Measurements from ENCODE around the gene ZNF22. TPM values are rescaled to one million over a fixed set of nuclear protein-coding genes. Genes with fewer than 3 reads are reported as not detected.
A peak's percentile ranks its signal among the peaks of the same experiment; 100 is the strongest.

Gene ZNF22
- total RNA-seq, 1 donor from 2014 or later = 21.6 TPM

GRCh38 chr10:44962870-44963738 lies 37.6 kb upstream of the ZNF22 start:
- no peaks in the 10 kb centered on the region for H3K9me3 Mint-ChIP-seq (ENCODE audit: low read depth)
- H3K36me3 Mint-ChIP-seq (ENCODE audit: low read depth) = no peaks in the 10 kb centered on the region
- H3K27me3 Mint-ChIP-seq (ENCODE audit: low read depth) = no peaks in the 10 kb centered on the region
- TF ChIP-seq CTCF (IDR thresholded peaks at IDR 0.05) = peak; percentile 55
- DNase-seq (ENCODE audit: low spot score) = no peak
- peak overlapping the region; percentile 94 for H3K27ac Mint-ChIP-seq (ENCODE audit: unreplicated experiment)
- peaks cover 93% of the 10 kb centered on the region for H3K4me1 Mint-ChIP-seq (ENCODE audit: low read depth)
- H3K4me3 Mint-ChIP-seq (ENCODE audit: unreplicated experiment) = peak overlapping the region; percentile 36

- peaks cover 4% of the 10 kb centered on the region for H3K36me3 Mint-ChIP-seq (ENCODE audit: low read depth)
- no peak for TF ChIP-seq CTCF (IDR thresholded peaks at IDR 0.05)
- DNase-seq (ENCODE audit: low spot score) = no peak
- H3K9me3 Mint-ChIP-seq (ENCODE audit: low read depth) = no peaks in the 10 kb centered on the region
- peaks cover 92% of the 10 kb centered on the region for H3K4me1 Mint-ChIP-seq (ENCODE audit: low read depth)
- H3K27ac Mint-ChIP-seq (ENCODE audit: unreplicated experiment) = peak overlapping the region; percentile 94
- peak overlapping the region; percentile 49 for H3K4me3 Mint-ChIP-seq (ENCODE audit: unreplicated experiment)
- H3K27me3 Mint-ChIP-seq (ENCODE audit: low read depth) = no peaks in the 10 kb centered on the region
Observed at GRCh38 chr10:44963772-44964633, 36.7 kb upstream of the ZNF22 start.

GRCh38 chr10:44965104-44965503 lies 35.6 kb upstream of the ZNF22 start:
- Mint-ChIP-seq H3K4me1 (ENCODE audit: low read depth) (peaks cover 85% of the 10 kb centered on the region), H3K4me3 (ENCODE audit: unreplicated experiment) (no peak overlapping the region), H3K27me3 (ENCODE audit: low read depth) (no peaks in the 10 kb centered on the region), H3K36me3 (ENCODE audit: low read depth) (peaks cover 7% of the 10 kb centered on the region), H3K27ac (ENCODE audit: unreplicated experiment) (peak overlapping the region; percentile 94), H3K9me3 (ENCODE audit: low read depth) (no peaks in the 10 kb centered on the region)
- no peak for DNase-seq (ENCODE audit: low spot score)
- TF ChIP-seq CTCF (IDR thresholded peaks at IDR 0.05) = no peak

GRCh38 chr10:44965651-44966097 lies 35.0 kb upstream of the ZNF22 start:
- no peaks in the 10 kb centered on the region for H3K9me3 Mint-ChIP-seq (ENCODE audit: low read depth)
- no peaks in the 10 kb centered on the region for H3K27me3 Mint-ChIP-seq (ENCODE audit: low read depth)
- H3K27ac Mint-ChIP-seq (ENCODE audit: unreplicated experiment) = peak overlapping the region; percentile 32
- H3K4me3 Mint-ChIP-seq (ENCODE audit: unreplicated experiment) = no peak overlapping the region
- no peak for DNase-seq (ENCODE audit: low spot score)
- H3K4me1 Mint-ChIP-seq (ENCODE audit: low read depth) = peaks cover 80% of the 10 kb centered on the region
- peaks cover 9% of the 10 kb centered on the region for H3K36me3 Mint-ChIP-seq (ENCODE audit: low read depth)
- no peak for TF ChIP-seq CTCF (IDR thresholded peaks at IDR 0.05)
